ENCODE results near the gene HSF2BP. TPM values are rescaled to one million over a fixed set of nuclear protein-coding genes. Genes with fewer than 3 reads are reported as not detected.

The HSF2BP gene
- total and polyA plus RNA-seq, 9 donors = 0.58 to 2.9 (median 1.5) TPM

DNA sequence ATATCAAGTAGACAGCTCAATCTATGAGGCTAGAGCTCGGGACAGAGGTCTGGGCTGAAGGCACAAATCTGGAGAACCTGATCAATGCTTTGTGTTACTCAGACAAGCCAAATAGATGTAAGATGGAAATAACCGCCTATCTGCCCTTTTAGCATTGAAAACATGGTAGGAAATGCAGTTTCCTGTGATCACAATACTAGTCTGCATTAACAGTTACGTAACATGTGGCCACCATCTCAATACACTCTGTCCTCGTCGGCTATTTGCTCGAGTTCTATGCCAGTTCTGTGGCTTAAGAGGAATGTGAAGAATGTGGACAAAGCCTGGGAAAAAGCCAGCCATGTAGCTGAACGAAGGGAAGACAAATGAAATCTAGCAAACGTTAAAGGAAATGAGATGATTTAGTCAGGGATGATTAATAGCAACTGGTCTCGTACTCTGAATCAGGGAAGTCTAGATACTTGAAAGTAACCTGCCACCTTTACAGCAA is 73.3 kb downstream of the HSF2BP start:
- peak overlapping the region in 1 of 2 donors; percentile 21 for H3K27ac ChIP-seq
- intact Hi-C loops (cut with DNase I) = no loop called here
- no peaks in the 10 kb centered on the region for H3K36me3 ChIP-seq
- no peak overlapping the region for H3K4me3 ChIP-seq
- peak in 3 of 5 donors; percentile 56 to 73 (median 72) for DNase-seq
- TF ChIP-seq EP300 (IDR thresholded peaks at IDR 0.05) (peak; percentile 59), POLR2A (IDR thresholded peaks at IDR 0.05) (no peak)
- WGBS, 3 donors = 5 to 6% (median 6%) methylated on average over 9 of the region's 9 CpGs
- peaks cover 6% of the 10 kb centered on the region for H3K4me1 ChIP-seq (ENCODE audit: insufficient read depth)
- H3K9me3 ChIP-seq = no peaks in the 10 kb centered on the region
- no peaks in the 10 kb centered on the region for H3K27me3 ChIP-seq

DNA sequence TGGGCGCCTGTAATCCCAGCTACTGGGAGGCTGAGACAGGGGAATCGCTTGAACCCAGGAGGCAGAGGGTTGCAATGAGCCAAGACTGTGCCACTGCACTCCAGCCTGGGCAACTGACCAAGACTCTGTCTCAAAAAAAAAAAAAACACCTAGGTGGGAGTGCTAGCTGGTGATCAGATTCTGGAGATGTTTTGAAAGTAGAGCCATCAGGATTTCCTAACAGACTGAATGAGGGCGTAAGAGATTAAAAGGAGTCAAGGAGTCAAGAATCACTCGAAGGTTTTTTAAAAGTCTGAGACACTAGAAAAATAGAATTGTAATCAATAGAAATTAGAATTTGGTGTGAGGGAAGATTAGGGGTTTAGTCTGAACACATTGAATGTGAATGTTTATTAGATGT is 73.8 kb downstream of the HSF2BP start:
- 71 to 78% (median 75%) methylated on average over 4 of the region's 4 CpGs for WGBS, 3 donors
- TF ChIP-seq EP300 (IDR thresholded peaks at IDR 0.05) (no peak), POLR2A (IDR thresholded peaks at IDR 0.05) (no peak)
- TF ChIP-seq, protein P1, sequence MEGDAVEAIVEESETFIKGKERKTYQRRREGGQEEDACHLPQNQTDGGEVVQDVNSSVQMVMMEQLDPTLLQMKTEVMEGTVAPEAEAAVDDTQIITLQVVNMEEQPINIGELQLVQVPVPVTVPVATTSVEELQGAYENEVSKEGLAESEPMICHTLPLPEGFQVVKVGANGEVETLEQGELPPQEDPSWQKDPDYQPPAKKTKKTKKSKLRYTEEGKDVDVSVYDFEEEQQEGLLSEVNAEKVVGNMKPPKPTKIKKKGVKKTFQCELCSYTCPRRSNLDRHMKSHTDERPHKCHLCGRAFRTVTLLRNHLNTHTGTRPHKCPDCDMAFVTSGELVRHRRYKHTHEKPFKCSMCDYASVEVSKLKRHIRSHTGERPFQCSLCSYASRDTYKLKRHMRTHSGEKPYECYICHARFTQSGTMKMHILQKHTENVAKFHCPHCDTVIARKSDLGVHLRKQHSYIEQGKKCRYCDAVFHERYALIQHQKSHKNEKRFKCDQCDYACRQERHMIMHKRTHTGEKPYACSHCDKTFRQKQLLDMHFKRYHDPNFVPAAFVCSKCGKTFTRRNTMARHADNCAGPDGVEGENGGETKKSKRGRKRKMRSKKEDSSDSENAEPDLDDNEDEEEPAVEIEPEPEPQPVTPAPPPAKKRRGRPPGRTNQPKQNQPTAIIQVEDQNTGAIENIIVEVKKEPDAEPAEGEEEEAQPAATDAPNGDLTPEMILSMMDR (IDR thresholded peaks at IDR 0.05) = no peak
- Histone ChIP-seq H3K9me3 (no peaks in the 10 kb centered on the region), H3K27me3 (no peaks in the 10 kb centered on the region), H3K4me3 (no peak overlapping the region), H3K27ac (peak overlapping the region in 1 of 2 donors; percentile 21), H3K36me3 (no peaks in the 10 kb centered on the region), H3K4me1 (ENCODE audit: insufficient read depth) (peaks cover 6% of the 10 kb centered on the region)
- intact Hi-C loops (cut with DNase I) = no loop called here
- no peak for DNase-seq

DNA sequence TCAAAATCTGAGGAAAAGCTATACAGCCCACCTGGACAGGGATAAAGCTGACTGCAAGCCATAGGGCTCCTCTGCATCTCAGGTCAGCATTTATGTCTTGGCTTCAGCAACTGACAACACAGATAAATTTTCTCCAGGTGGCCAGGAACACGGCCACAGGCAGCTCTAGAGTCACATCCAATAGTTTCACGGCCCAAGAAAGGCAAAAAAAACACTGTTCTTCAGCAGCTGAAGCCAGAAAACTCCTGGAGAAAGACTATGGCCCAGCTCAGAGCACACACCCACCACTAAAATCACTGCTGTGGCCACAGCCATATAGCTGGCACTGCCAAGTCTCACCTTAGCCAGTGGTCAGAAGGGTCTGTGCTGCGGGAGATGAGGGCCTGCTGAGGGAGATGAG is 77.8 kb downstream of the HSF2BP start:
- no peak overlapping the region for H3K27ac ChIP-seq
- H3K36me3 ChIP-seq = no peaks in the 10 kb centered on the region
- H3K4me3 ChIP-seq = no peak overlapping the region
- H3K9me3 ChIP-seq = no peaks in the 10 kb centered on the region
- DNase-seq = no peak
- intact Hi-C loops (cut with DNase I) = no loop called here
- H3K4me1 ChIP-seq (ENCODE audit: insufficient read depth) = peaks cover 5% of the 10 kb centered on the region
- H3K27me3 ChIP-seq = no peaks in the 10 kb centered on the region
- TF ChIP-seq EP300 (IDR thresholded peaks at IDR 0.05) = no peak
- TF ChIP-seq, protein P1 (IDR thresholded peaks at IDR 0.05) = no peak
- TF ChIP-seq POLR2A (IDR thresholded peaks at IDR 0.05) = no peak
- WGBS, 3 donors = 79 to 94% (median 87%) methylated on average over 3 of the region's 3 CpGs

DNA sequence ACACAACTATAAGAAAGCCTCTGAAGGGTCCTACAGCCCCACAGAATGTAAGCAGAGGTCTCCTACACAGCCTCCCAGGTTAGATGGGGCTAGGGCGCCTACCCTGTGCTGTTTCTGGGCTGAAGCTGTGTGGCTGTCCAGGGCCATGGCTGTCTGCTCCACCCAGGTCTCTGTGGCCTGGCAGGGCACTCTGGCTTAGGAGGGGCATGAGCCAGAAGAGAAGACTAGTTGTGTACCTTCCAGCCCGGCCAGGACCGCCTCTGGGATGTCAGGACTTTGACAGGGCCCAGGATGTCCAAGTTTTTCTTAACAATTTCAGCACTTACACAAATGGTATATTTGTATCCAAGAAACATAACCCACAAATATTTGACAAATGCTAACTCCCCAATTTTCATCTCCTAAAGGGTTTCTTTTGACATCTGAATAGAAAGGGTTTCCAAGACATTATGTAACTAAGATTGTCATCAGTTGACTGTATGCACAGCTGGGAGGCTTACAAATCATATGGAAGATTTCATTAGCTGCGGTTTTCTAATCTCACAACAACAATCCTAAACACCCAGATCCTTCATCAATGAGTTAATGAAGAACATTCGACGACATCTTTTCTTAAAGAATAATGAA is 80.5 kb downstream of the HSF2BP start:
- intact Hi-C loops (cut with DNase I) = no loop called here
- TF ChIP-seq EP300 (IDR thresholded peaks at IDR 0.05) (no peak), POLR2A (IDR thresholded peaks at IDR 0.05) (no peak)
- TF ChIP-seq, protein P1 (IDR thresholded peaks at IDR 0.05) = no peak
- H3K4me3 ChIP-seq = no peak overlapping the region
- H3K36me3 ChIP-seq = no peaks in the 10 kb centered on the region
- 46 to 61% (median 53%) methylated on average over 6 of the region's 6 CpGs for WGBS, 3 donors
- H3K4me1 ChIP-seq (ENCODE audit: insufficient read depth) = no peaks in the 10 kb centered on the region
- H3K27ac ChIP-seq = no peak overlapping the region
- no peaks in the 10 kb centered on the region for H3K9me3 ChIP-seq
- H3K27me3 ChIP-seq = no peaks in the 10 kb centered on the region
- no peak for DNase-seq

DNA sequence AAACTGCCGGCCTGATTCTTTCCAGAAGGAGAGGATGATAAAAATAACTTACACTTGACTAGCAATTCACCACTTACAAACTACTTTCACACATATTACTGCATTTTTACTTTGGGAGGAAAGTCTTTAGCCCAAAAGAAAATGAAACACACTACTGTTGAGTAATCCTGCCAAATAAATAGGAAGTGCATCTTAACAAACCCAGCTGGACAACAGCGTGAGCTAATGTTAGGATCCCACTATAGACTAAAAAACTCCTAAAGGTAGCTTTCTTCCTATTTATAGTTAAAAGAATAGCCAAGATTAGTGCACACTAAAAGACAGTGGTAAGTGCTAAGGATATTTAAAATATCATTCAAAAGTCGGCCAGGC is 83.8 kb downstream of the HSF2BP start:
- Histone ChIP-seq H3K4me3 (no peak overlapping the region), H3K27me3 (no peaks in the 10 kb centered on the region), H3K4me1 (ENCODE audit: insufficient read depth) (no peaks in the 10 kb centered on the region), H3K27ac (peak overlapping the region; percentile 28 to 57), H3K9me3 (no peaks in the 10 kb centered on the region), H3K36me3 (no peaks in the 10 kb centered on the region)
- 51 to 62% (median 62%) methylated on average over 3 of the region's 3 CpGs for WGBS, 3 donors
- intact Hi-C loops (cut with DNase I) = no loop called here
- no peak for DNase-seq
- no peak for TF ChIP-seq EP300 (IDR thresholded peaks at IDR 0.05)
- TF ChIP-seq, protein P1 (IDR thresholded peaks at IDR 0.05) = no peak
- no peak for TF ChIP-seq POLR2A (IDR thresholded peaks at IDR 0.05)
